HEK293 (cell line): ENCODE data around the gene DENND11.

Source experiments
- ZFHX2 ChIP-seq: fragments of 450-650 bp; formaldehyde crosslinking; conservative IDR thresholded peaks from 2 replicates; pipeline ENCODE4 v1.5.1; 2016; ENCODE audit warnings: missing biosample characterization, missing genetic modification characterization
- ZNF433 ChIP-seq: fragments of 450-650 bp; formaldehyde crosslinking; IDR thresholded peaks from 2 replicates; pipeline ENCODE4 v1.5.1; 2016; ENCODE audit warnings: missing biosample characterization, missing genetic modification characterization, low read depth
- TF ChIP-seq, protein P1 (sequence below): fragments of 450-650 bp; formaldehyde crosslinking; IDR thresholded peaks from 2 replicates; pipeline ENCODE4 v1.5.1; 2016; ENCODE audit warnings: missing biosample characterization, missing genetic modification characterization
- TF ChIP-seq, protein P2 (sequence below): fragments of 450-650 bp; formaldehyde crosslinking; IDR thresholded peaks from 2 replicates; pipeline ENCODE4 v1.5.1; 2016; ENCODE audit warnings: missing biosample characterization, missing genetic modification characterization

DNA sequence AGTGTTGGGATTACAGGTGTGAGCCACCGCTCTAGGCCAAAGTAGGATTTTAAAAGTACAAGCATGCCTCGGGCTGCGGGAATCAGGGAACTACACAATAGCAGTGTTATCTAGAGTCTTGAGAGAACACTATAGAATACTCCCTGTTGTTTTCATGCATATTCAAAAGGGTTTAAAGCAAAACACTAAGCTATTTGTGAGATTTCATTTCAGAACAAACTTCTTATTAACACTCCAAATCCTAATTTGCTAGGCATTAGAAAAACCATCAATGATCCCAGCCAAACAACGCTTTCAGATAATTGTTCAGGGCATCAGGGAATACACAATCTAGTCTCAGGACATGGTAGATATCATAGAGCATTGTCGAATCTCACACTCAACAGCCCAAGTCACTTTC lies 13.9 kb downstream of the DENND11 start:
- TF ChIP-seq, protein P1, sequence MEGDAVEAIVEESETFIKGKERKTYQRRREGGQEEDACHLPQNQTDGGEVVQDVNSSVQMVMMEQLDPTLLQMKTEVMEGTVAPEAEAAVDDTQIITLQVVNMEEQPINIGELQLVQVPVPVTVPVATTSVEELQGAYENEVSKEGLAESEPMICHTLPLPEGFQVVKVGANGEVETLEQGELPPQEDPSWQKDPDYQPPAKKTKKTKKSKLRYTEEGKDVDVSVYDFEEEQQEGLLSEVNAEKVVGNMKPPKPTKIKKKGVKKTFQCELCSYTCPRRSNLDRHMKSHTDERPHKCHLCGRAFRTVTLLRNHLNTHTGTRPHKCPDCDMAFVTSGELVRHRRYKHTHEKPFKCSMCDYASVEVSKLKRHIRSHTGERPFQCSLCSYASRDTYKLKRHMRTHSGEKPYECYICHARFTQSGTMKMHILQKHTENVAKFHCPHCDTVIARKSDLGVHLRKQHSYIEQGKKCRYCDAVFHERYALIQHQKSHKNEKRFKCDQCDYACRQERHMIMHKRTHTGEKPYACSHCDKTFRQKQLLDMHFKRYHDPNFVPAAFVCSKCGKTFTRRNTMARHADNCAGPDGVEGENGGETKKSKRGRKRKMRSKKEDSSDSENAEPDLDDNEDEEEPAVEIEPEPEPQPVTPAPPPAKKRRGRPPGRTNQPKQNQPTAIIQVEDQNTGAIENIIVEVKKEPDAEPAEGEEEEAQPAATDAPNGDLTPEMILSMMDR: no peak
- TF ChIP-seq, protein P2, sequence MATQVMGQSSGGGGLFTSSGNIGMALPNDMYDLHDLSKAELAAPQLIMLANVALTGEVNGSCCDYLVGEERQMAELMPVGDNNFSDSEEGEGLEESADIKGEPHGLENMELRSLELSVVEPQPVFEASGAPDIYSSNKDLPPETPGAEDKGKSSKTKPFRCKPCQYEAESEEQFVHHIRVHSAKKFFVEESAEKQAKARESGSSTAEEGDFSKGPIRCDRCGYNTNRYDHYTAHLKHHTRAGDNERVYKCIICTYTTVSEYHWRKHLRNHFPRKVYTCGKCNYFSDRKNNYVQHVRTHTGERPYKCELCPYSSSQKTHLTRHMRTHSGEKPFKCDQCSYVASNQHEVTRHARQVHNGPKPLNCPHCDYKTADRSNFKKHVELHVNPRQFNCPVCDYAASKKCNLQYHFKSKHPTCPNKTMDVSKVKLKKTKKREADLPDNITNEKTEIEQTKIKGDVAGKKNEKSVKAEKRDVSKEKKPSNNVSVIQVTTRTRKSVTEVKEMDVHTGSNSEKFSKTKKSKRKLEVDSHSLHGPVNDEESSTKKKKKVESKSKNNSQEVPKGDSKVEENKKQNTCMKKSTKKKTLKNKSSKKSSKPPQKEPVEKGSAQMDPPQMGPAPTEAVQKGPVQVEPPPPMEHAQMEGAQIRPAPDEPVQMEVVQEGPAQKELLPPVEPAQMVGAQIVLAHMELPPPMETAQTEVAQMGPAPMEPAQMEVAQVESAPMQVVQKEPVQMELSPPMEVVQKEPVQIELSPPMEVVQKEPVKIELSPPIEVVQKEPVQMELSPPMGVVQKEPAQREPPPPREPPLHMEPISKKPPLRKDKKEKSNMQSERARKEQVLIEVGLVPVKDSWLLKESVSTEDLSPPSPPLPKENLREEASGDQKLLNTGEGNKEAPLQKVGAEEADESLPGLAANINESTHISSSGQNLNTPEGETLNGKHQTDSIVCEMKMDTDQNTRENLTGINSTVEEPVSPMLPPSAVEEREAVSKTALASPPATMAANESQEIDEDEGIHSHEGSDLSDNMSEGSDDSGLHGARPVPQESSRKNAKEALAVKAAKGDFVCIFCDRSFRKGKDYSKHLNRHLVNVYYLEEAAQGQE (tag by site-specific recombination): no peak
- TF ChIP-seq ZFHX2 (tag by site-specific recombination) (no peak), ZNF433 (tag by site-specific recombination) (no peak)
